Esophagus squamous epithelium (tissue), 5 donors: ENCODE results near the gene PFDN4. TPM values are rescaled to one million over a fixed set of nuclear protein-coding genes. Genes with fewer than 3 reads are reported as not detected.

Experiments used
- DNase-seq: peaks from one replicate; lab custom pipeline; 2025; lab: John Stamatoyannopoulos, UW
- H3K27ac ChIP-seq, 4 donors: fragments of 200-600 bp; sonication (generic); one replicate each; pipeline ENCODE4 v1.5.1; 2016 to 2019; ENCODE audit warnings: mild to moderate bottlenecking in 1 of 4
- H3K27me3 ChIP-seq, 4 donors: fragments of 200-600 bp; sonication (generic); 1 replicate in 3 of 4; 2 replicates in 1 of 4; pipeline versions ENCODE4 v1.5.1 to v1.6.0; 2017 to 2021; ENCODE audit warnings: antibody characterized with exemption in 1 of 4
- H3K36me3 ChIP-seq, 3 donors: fragments of 200-600 bp; sonication (generic); one replicate each; pipeline ENCODE4 v1.5.1; 2016 to 2019
- H3K4me1 ChIP-seq, 3 donors: fragments of 200-600 bp; sonication (generic); one replicate each; pipeline ENCODE4 v1.5.1; 2017 to 2019
- H3K4me3 ChIP-seq, 4 donors: fragments of 200-600 bp; sonication (generic); 1 replicate in 3 of 4; 2 replicates in 1 of 4; pipeline ENCODE4 v1.5.1; 2016 to 2019; ENCODE audit warnings: mild to moderate bottlenecking in 2 of 4, moderate library complexity in 1 of 4
- H3K9me3 ChIP-seq, 3 donors: fragments of 200-600 bp; sonication (generic); one replicate each; pipeline ENCODE4 v1.5.1; 2016 to 2019
- CTCF ChIP-seq, 6 experiments: fragments of 450-650 bp in 4 of 6; fragments of 200-600 bp in 2 of 6; sonication (generic) in 2 of 6; IDR thresholded peaks; one replicate each; pipeline ENCODE4 v1.5.1; 2016 to 2019; ENCODE audit warnings: antibody characterized with exemption in 6 of 6, mild to moderate bottlenecking in 4 of 6, moderate library complexity in 4 of 6
- POLR2A ChIP-seq, 4 donors: fragments of 450-650 bp; IDR thresholded peaks; one replicate each; pipeline ENCODE4 v1.6.1; 2017; ENCODE audit warnings: antibody characterized with exemption in 4 of 4, mild to moderate bottlenecking in 4 of 4, moderate library complexity in 3 of 4
- WGBS, 2 donors: methylation state at CpG; one replicate each; pipeline ENCODE4 v1.1.5; 2018; 5-methylcytosine and 5-hydroxymethylcytosine counted together
- intact Hi-C: fragments of 100-400 bp; cut with DNase I; formaldehyde crosslinking; loops from one replicate; pipeline ENCODE4 v1.15.0; 2022
- total RNA-seq, 4 donors: library from RNA; depleted of rRNA; stranded (reverse); fragments of >200 nt; gene quantifications; one replicate each; pipeline ENCODE4 v1.1.0, GENCODE V29; 2016
- donor health status: DM: yes; HTN: yes; CAD: no.

The PFDN4 gene
- total RNA-seq, 4 donors from 2014 or later: 39.0 to 68.9 (median 46.4) TPM

GRCh38 chr20:54188132-54188849, 19.6 kb upstream of the PFDN4 start:
- Histone ChIP-seq H3K4me1 (peaks cover 0 to 46% (median 11%) of the 10 kb centered on the region in 3 donors), H3K36me3 (no peaks in the 10 kb centered on the region), H3K27ac (no peak overlapping the region), H3K4me3 (no peak overlapping the region), H3K9me3 (no peaks in the 10 kb centered on the region), H3K27me3 (peaks cover 0 to 12% (median 0%) of the 10 kb centered on the region in 4 donors)
- TF ChIP-seq POLR2A (IDR thresholded peaks at IDR 0.05) (no peak), CTCF (IDR thresholded peaks at IDR 0.05) (no peak)
- DNase-seq: no peak
- WGBS, 2 donors: 74 to 86% methylated on average over 11 of the region's 11 CpGs
- intact Hi-C loops: no loop called here

GRCh38 chr20:54189630-54190029, 18.3 kb upstream of the PFDN4 start:
- H3K27me3 ChIP-seq: peaks cover 0 to 12% (median 0%) of the 10 kb centered on the region in 4 donors
- H3K9me3 ChIP-seq: no peaks in the 10 kb centered on the region
- intact Hi-C loops: no loop called here
- no peak for DNase-seq
- H3K36me3 ChIP-seq: no peaks in the 10 kb centered on the region
- no peak overlapping the region for H3K4me3 ChIP-seq
- no peak for TF ChIP-seq CTCF (IDR thresholded peaks at IDR 0.05)
- TF ChIP-seq POLR2A (IDR thresholded peaks at IDR 0.05): no peak
- H3K4me1 ChIP-seq: peaks cover 0 to 39% (median 6%) of the 10 kb centered on the region in 3 donors
- 20 to 27% methylated on average over 2 of the region's 2 CpGs for WGBS, 2 donors
- H3K27ac ChIP-seq: peak overlapping the region; percentile 44 to 67 (median 62)

- WGBS, 2 donors: 50% methylated on average over 2 of the region's 2 CpGs
- peaks cover 0 to 12% (median 0%) of the 10 kb centered on the region in 4 donors for H3K27me3 ChIP-seq
- DNase-seq: no peak
- H3K27ac ChIP-seq: peak overlapping the region; percentile 44 to 67 (median 62)
- peaks cover 0 to 39% (median 6%) of the 10 kb centered on the region in 3 donors for H3K4me1 ChIP-seq
- intact Hi-C loops: no loop called here
- H3K4me3 ChIP-seq: no peak overlapping the region
- no peaks in the 10 kb centered on the region for H3K36me3 ChIP-seq
- H3K9me3 ChIP-seq: no peaks in the 10 kb centered on the region
- TF ChIP-seq POLR2A (IDR thresholded peaks at IDR 0.05): no peak
- no peak for TF ChIP-seq CTCF (IDR thresholded peaks at IDR 0.05)
Measured at GRCh38 chr20:54190217-54190616, 17.7 kb upstream of the PFDN4 start.

- no peaks in the 10 kb centered on the region for H3K36me3 ChIP-seq
- no peak overlapping the region for H3K27ac ChIP-seq
- intact Hi-C loops: no loop called here
- peaks cover 0 to 37% (median 6%) of the 10 kb centered on the region in 3 donors for H3K4me1 ChIP-seq
- no peak for DNase-seq
- 70 to 76% methylated on average over 5 of the region's 5 CpGs for WGBS, 2 donors
- no peaks in the 10 kb centered on the region for H3K9me3 ChIP-seq
- no peak overlapping the region for H3K4me3 ChIP-seq
- TF ChIP-seq CTCF (IDR thresholded peaks at IDR 0.05): no peak
- no peak for TF ChIP-seq POLR2A (IDR thresholded peaks at IDR 0.05)
- H3K27me3 ChIP-seq: no peaks in the 10 kb centered on the region
Measured at GRCh38 chr20:54193817-54194216, 14.1 kb upstream of the PFDN4 start.

GRCh38 chr20:54194724-54195438, 13.0 kb upstream of the PFDN4 start:
- no peak for TF ChIP-seq POLR2A (IDR thresholded peaks at IDR 0.05)
- TF ChIP-seq CTCF (IDR thresholded peaks at IDR 0.05): peak in 1 of 6 experiments; percentile 32
- intact Hi-C loops: loop anchor here (5.0 kb wide), 1 partner anchor 98 kb away; no protein-coding TSS in a partner anchor

More at GRCh38 chr20:54194724-54195438, 13.0 kb upstream of the PFDN4 start:
- H3K27me3 ChIP-seq: no peaks in the 10 kb centered on the region
- H3K4me3 ChIP-seq: no peak overlapping the region
- 39 to 45% methylated on average over 10 to 11 of the region's 11 CpGs for WGBS, 2 donors
- no peak for DNase-seq
- H3K27ac ChIP-seq: no peak overlapping the region
- no peaks in the 10 kb centered on the region for H3K9me3 ChIP-seq
- peaks cover 0 to 37% (median 0%) of the 10 kb centered on the region in 3 donors for H3K4me1 ChIP-seq
- H3K36me3 ChIP-seq: no peaks in the 10 kb centered on the region
